Fibroblast of lung (primary cell): ENCODE data around the gene CLIC4. TPM values are rescaled to one million over a fixed set of nuclear protein-coding genes. Genes with fewer than 3 reads are reported as not detected.

ENCODE experiments used
- DNase-seq, 2 donors: peaks; one replicate each; pipeline versions ENCODE4 v3.0.0 to v3.0.0-alpha.2; 2010; ENCODE audit warnings: low read depth in 2 of 2
- H2AFZ ChIP-seq: 2 replicates; pipeline ENCODE4 v1.5.1; 2012; ENCODE audit warnings: low read length, control low read depth, inconsistent platforms
- H3K27ac ChIP-seq: 2 replicates; pipeline ENCODE4 v1.5.1; 2011; ENCODE audit warnings: low read length, control low read depth; ENCODE audit not compliant: insufficient read depth
- H3K27me3 ChIP-seq: 2 replicates; pipeline ENCODE4 v1.5.1; 2011; ENCODE audit warnings: mild to moderate bottlenecking, low read length; ENCODE audit not compliant: control insufficient read depth, insufficient read depth
- H3K36me3 ChIP-seq: 2 replicates; pipeline ENCODE4 v1.5.1; 2011; ENCODE audit warnings: low read length; ENCODE audit not compliant: control insufficient read depth, insufficient read depth
- H3K4me1 ChIP-seq: 2 replicates; pipeline ENCODE4 v1.5.1; 2011; ENCODE audit warnings: low read length; ENCODE audit not compliant: control insufficient read depth, insufficient read depth; ENCODE audit errors: extremely low read depth
- H3K4me2 ChIP-seq: 2 replicates; pipeline ENCODE4 v1.5.1; 2011; ENCODE audit warnings: low read length, control low read depth; ENCODE audit not compliant: insufficient read depth; ENCODE audit errors: extremely low read depth
- H3K4me3 ChIP-seq, 4 experiments: fragments of 200-600 bp in 1 of 4; sonication (generic) in 1 of 4; replicated peaks in 1 of 4; 2 replicates each; pipeline ENCODE4 v1.5.1; 2011 to 2016; ENCODE audit warnings: low read length in 4 of 4, low read depth in 3 of 4, mild to moderate bottlenecking in 3 of 4, control low read depth in 2 of 4, inconsistent platforms in 1 of 4, mixed read lengths in 1 of 4; ENCODE audit not compliant: insufficient read depth in 1 of 4; ENCODE audit errors: control extremely low read depth in 1 of 4
- H3K79me2 ChIP-seq: 2 replicates; pipeline ENCODE4 v1.5.1; 2012; ENCODE audit warnings: mild to moderate bottlenecking, low read length, inconsistent platforms; ENCODE audit not compliant: control insufficient read depth, insufficient read depth
- H3K9ac ChIP-seq: 2 replicates; pipeline ENCODE4 v1.5.1; 2011; ENCODE audit warnings: mild to moderate bottlenecking, low read length, control low read depth; ENCODE audit not compliant: insufficient read depth
- H3K9me3 ChIP-seq: 2 replicates; pipeline ENCODE4 v1.5.1; 2012; ENCODE audit warnings: low read depth, low read length; ENCODE audit not compliant: control insufficient read depth, insufficient read depth
- H4K20me1 ChIP-seq: 2 replicates; pipeline ENCODE4 v1.5.1; 2011; ENCODE audit warnings: low read length; ENCODE audit not compliant: control insufficient read depth, insufficient read depth; ENCODE audit errors: extremely low read depth
- CTCF ChIP-seq, 2 donors: IDR thresholded peaks in 1 of 2; conservative IDR thresholded peaks in 1 of 2; 1 replicate in 1 of 2; 2 replicates in 1 of 2; pipeline ENCODE4 v1.5.1; 2011 to 2012; ENCODE audit warnings: low read length in 2 of 2, control low read depth in 1 of 2, inconsistent platforms in 1 of 2, low read depth in 1 of 2, mild to moderate bottlenecking in 1 of 2
- EZH2 ChIP-seq: IDR thresholded peaks from 2 replicates; pipeline ENCODE4 v1.5.1; 2012; ENCODE audit warnings: low read length, control low read depth, mild to moderate bottlenecking; ENCODE audit errors: missing control alignments
- polyA plus RNA-seq, 2 donors: library from polyadenylated mRNA; depleted of rRNA in 1 of 2; stranded (reverse) in 1 of 2; unstranded in 1 of 2; fragments of >200 nt; gene quantifications; 2 replicates each; pipeline ENCODE4 v1.2.1, GENCODE V29; 2011 to 2012; ENCODE audit warnings: missing spikeins in 1 of 2
- total RNA-seq: library from RNA; depleted of rRNA; stranded (reverse); fragments of >200 nt; gene quantifications from 2 replicates; pipeline ENCODE4 v1.2.1, GENCODE V29; 2014

CLIC4 gene
- total and polyA plus RNA-seq, 2 donors (not counting 1 experiment from before 2014, with no cell fraction given), result 368 to 494 TPM

DNA sequence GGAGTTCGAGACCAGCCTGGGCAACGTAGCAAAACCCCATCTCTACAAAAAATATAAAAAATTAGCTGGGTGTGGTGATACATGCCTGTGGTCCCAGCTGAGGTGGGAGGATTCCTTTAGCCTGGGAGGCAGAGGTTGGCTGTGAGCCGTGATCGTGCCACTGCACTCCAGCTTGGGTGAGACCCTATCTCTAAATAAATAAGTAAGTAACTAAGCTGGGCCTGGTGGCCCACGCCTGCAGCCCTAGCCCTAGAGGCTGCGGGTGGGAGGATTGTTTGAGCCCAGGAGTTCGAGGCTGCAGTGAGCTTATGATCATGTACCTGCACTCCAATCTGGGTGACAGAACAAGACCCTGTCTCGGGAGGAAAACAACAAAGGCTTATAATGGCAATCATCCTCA is 4.6 kb downstream of the CLIC4 start:
- no peak overlapping the region for H2AFZ ChIP-seq
- DNase-seq, result peak in 1 of 2 donors; percentile 47
- no peak overlapping the region for H3K9ac ChIP-seq
- H3K36me3 ChIP-seq, result no peaks in the 10 kb centered on the region
- H3K4me2 ChIP-seq, result peak overlapping the region; percentile 45
- H3K9me3 ChIP-seq, result no peaks in the 10 kb centered on the region
- no peak overlapping the region for H3K27ac ChIP-seq
- TF ChIP-seq CTCF (conservative IDR thresholded peaks at IDR 0.05 in 1 of 2, IDR thresholded peaks at IDR 0.05 in 1 of 2; ENCODE audit: low read depth in 1 of 2, low read length in 2 of 2) (no peak), EZH2 (no peak)
- H3K4me1 ChIP-seq, result peaks cover 12% of the 10 kb centered on the region
- peaks cover 95% of the 10 kb centered on the region for H3K79me2 ChIP-seq
- no peaks in the 10 kb centered on the region for H3K27me3 ChIP-seq
- H4K20me1 ChIP-seq, result peaks cover 4% of the 10 kb centered on the region
- no peak overlapping the region for H3K4me3 ChIP-seq

GRCh38 chr1:24751833-24752232 is 6.6 kb downstream of the CLIC4 start:
- no peak for DNase-seq
- H3K4me1 ChIP-seq, result peaks cover 12% of the 10 kb centered on the region
- peaks cover 6% of the 10 kb centered on the region for H4K20me1 ChIP-seq
- no peaks in the 10 kb centered on the region for H3K36me3 ChIP-seq
- H3K4me3 ChIP-seq, result peak overlapping the region in 1 of 4 experiments; percentile 0
- H3K9ac ChIP-seq, result no peak overlapping the region
- TF ChIP-seq CTCF (conservative IDR thresholded peaks at IDR 0.05 in 1 of 2, IDR thresholded peaks at IDR 0.05 in 1 of 2; ENCODE audit: low read depth in 1 of 2, low read length in 2 of 2) (no peak), EZH2 (no peak)
- no peak overlapping the region for H3K27ac ChIP-seq
- no peak overlapping the region for H2AFZ ChIP-seq
- peak overlapping the region; percentile 59 for H3K4me2 ChIP-seq
- H3K9me3 ChIP-seq, result no peaks in the 10 kb centered on the region
- peaks cover 96% of the 10 kb centered on the region for H3K79me2 ChIP-seq
- no peaks in the 10 kb centered on the region for H3K27me3 ChIP-seq

GRCh38 chr1:24752305-24752704 is 7.1 kb downstream of the CLIC4 start:
- Histone ChIP-seq H3K4me2 (no peak overlapping the region), H3K4me1 (peaks cover 12% of the 10 kb centered on the region), H3K9ac (no peak overlapping the region), H4K20me1 (peaks cover 6% of the 10 kb centered on the region), H3K36me3 (no peaks in the 10 kb centered on the region), H3K4me3 (peak overlapping the region in 1 of 4 experiments; percentile 0), H3K27me3 (no peaks in the 10 kb centered on the region), H3K27ac (no peak overlapping the region), H3K79me2 (peaks cover 97% of the 10 kb centered on the region), H3K9me3 (no peaks in the 10 kb centered on the region), H2AFZ (no peak overlapping the region)
- TF ChIP-seq EZH2 (no peak), CTCF (conservative IDR thresholded peaks at IDR 0.05 in 1 of 2, IDR thresholded peaks at IDR 0.05 in 1 of 2; ENCODE audit: low read depth in 1 of 2, low read length in 2 of 2) (no peak)
- no peak for DNase-seq
